ENCODE measurements around the gene ADH1B. TPM values are rescaled to one million over a fixed set of nuclear protein-coding genes. Genes with fewer than 3 reads are reported as not detected.
A peak's percentile ranks its signal among the peaks of the same experiment; 100 is the strongest.

Gene ADH1B
- polyA plus RNA-seq, 3 donors: not detected

DNA sequence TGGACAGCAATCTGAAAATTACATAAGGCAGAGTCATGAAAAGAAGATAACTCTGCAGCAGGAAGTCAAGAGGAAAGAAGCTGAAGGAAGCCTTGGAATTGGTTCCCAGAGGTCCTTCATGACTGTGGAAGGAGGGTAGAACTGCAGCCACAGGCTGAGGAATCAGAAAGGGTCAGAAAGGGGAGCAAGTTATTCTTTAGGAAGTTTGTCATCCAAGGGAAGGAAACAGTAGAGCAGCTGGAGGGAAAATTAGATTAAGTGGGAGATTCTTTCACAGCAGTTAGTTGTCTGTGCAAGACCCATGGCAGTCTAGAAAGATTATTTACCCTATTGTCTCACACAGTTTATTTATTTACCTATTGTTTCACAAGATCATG, 40.7 kb upstream of the ADH1B start:
- Mint-ChIP-seq H3K27me3 (ENCODE audit: low read depth in 3 of 3) (peaks cover 0 to 2% (median 0%) of the 10 kb centered on the region in 3 donors), H3K27ac (peak overlapping the region in 1 of 7 donors; percentile 49), H3K4me1 (no peaks in the 10 kb centered on the region), H3K9me3 (peaks cover 2 to 16% (median 8%) of the 10 kb centered on the region in 7 donors), H3K36me3 (no peaks in the 10 kb centered on the region), H3K4me3 (no peak overlapping the region)
- H3K27me3 ChIP-seq (ENCODE audit: control insufficient read depth in 2 of 2, insufficient read depth in 2 of 2, low read length in 2 of 2): no peaks in the 10 kb centered on the region
- H3K79me2 ChIP-seq (ENCODE audit: insufficient read depth, low read length): no peaks in the 10 kb centered on the region
- no peak overlapping the region for H2AFZ ChIP-seq (ENCODE audit: insufficient read depth, low read depth, low read length, poor library complexity, severe bottlenecking)
- no peak overlapping the region for H3K9ac ChIP-seq (ENCODE audit: insufficient read depth, low read length, poor library complexity, severe bottlenecking)
- H3K9me3 ChIP-seq (replicated peaks in 1 of 2; ENCODE audit: control insufficient read depth in 1 of 2, insufficient read depth in 1 of 2, low read length in 2 of 2): peaks cover 6 to 10% of the 10 kb centered on the region in 2 donors
- H4K20me1 ChIP-seq (ENCODE audit: insufficient read depth, low read length): no peaks in the 10 kb centered on the region
- H3K27ac ChIP-seq (ENCODE audit: low read depth in 1 of 2, low read length in 2 of 2): no peak overlapping the region
- no peaks in the 10 kb centered on the region for H3K36me3 ChIP-seq (replicated peaks in 1 of 2; ENCODE audit: control insufficient read depth in 1 of 2, insufficient read depth in 2 of 2, low read length in 2 of 2)
- H3K4me1 ChIP-seq (ENCODE audit: control insufficient read depth in 1 of 2, insufficient read depth in 2 of 2, low read length in 2 of 2): no peaks in the 10 kb centered on the region
- TF ChIP-seq, protein P1, sequence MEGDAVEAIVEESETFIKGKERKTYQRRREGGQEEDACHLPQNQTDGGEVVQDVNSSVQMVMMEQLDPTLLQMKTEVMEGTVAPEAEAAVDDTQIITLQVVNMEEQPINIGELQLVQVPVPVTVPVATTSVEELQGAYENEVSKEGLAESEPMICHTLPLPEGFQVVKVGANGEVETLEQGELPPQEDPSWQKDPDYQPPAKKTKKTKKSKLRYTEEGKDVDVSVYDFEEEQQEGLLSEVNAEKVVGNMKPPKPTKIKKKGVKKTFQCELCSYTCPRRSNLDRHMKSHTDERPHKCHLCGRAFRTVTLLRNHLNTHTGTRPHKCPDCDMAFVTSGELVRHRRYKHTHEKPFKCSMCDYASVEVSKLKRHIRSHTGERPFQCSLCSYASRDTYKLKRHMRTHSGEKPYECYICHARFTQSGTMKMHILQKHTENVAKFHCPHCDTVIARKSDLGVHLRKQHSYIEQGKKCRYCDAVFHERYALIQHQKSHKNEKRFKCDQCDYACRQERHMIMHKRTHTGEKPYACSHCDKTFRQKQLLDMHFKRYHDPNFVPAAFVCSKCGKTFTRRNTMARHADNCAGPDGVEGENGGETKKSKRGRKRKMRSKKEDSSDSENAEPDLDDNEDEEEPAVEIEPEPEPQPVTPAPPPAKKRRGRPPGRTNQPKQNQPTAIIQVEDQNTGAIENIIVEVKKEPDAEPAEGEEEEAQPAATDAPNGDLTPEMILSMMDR (IDR thresholded peaks at IDR 0.05): no peak
- DNase-seq: no peak
- no peak overlapping the region for H3K4me3 ChIP-seq (replicated peaks in 1 of 3; ENCODE audit: low read depth in 2 of 3, low read length in 3 of 3)
- no peak overlapping the region for H3K4me2 ChIP-seq (replicated peaks; ENCODE audit: extremely low read depth, low read length, poor library complexity, severe bottlenecking)
- intact Hi-C loops (cut with micrococcal nuclease): no loop called here

GRCh38 chr4:99361268-99361898, 40.2 kb upstream of the ADH1B start:
- H3K79me2 ChIP-seq (ENCODE audit: insufficient read depth, low read length): no peaks in the 10 kb centered on the region
- no peaks in the 10 kb centered on the region for H3K27me3 ChIP-seq (ENCODE audit: control insufficient read depth in 2 of 2, insufficient read depth in 2 of 2, low read length in 2 of 2)
- H3K4me1 ChIP-seq (ENCODE audit: control insufficient read depth in 1 of 2, insufficient read depth in 2 of 2, low read length in 2 of 2): no peaks in the 10 kb centered on the region
- no peak overlapping the region for H3K4me3 ChIP-seq (replicated peaks in 1 of 3; ENCODE audit: low read depth in 2 of 3, low read length in 3 of 3)
- Mint-ChIP-seq H3K36me3 (no peaks in the 10 kb centered on the region), H3K4me1 (no peaks in the 10 kb centered on the region), H3K4me3 (no peak overlapping the region), H3K9me3 (peaks cover 2 to 16% (median 8%) of the 10 kb centered on the region in 7 donors), H3K27me3 (ENCODE audit: low read depth in 3 of 3) (no peaks in the 10 kb centered on the region), H3K27ac (no peak overlapping the region)
- DNase-seq: no peak
- intact Hi-C loops (cut with micrococcal nuclease): no loop called here
- no peaks in the 10 kb centered on the region for H3K36me3 ChIP-seq (replicated peaks in 1 of 2; ENCODE audit: control insufficient read depth in 1 of 2, insufficient read depth in 2 of 2, low read length in 2 of 2)
- H3K4me2 ChIP-seq (replicated peaks; ENCODE audit: extremely low read depth, low read length, poor library complexity, severe bottlenecking): no peak overlapping the region
- H3K27ac ChIP-seq (ENCODE audit: low read depth in 1 of 2, low read length in 2 of 2): no peak overlapping the region
- no peaks in the 10 kb centered on the region for H4K20me1 ChIP-seq (ENCODE audit: insufficient read depth, low read length)
- H3K9me3 ChIP-seq (replicated peaks in 1 of 2; ENCODE audit: control insufficient read depth in 1 of 2, insufficient read depth in 1 of 2, low read length in 2 of 2): peaks cover 6 to 10% of the 10 kb centered on the region in 2 donors
- no peak overlapping the region for H3K9ac ChIP-seq (ENCODE audit: insufficient read depth, low read length, poor library complexity, severe bottlenecking)
- no peak overlapping the region for H2AFZ ChIP-seq (ENCODE audit: insufficient read depth, low read depth, low read length, poor library complexity, severe bottlenecking)
- TF ChIP-seq, protein P1 (IDR thresholded peaks at IDR 0.05): no peak

All from CD14-positive monocyte (primary cell).